K562 (cell line): Measurements from ENCODE around the gene ITPR1. TPM values are rescaled to one million over a fixed set of nuclear protein-coding genes. Genes with fewer than 3 reads are reported as not detected.

Source experiments
- E2F5 ChIP-seq: sonication (generic); formaldehyde crosslinking; IDR thresholded peaks from 2 replicates; pipeline ENCODE4 v1.8.0; 2022; ENCODE audit warnings: mild to moderate bottlenecking, missing genetic modification reagents
- HIVEP1 ChIP-seq: fragments of 250-450 bp; sonication (Bioruptor Pico); IDR thresholded peaks from 2 replicates; pipeline ENCODE4 v1.4.0; 2020; ENCODE audit warnings: mild to moderate bottlenecking
- HMG20B ChIP-seq: fragments of 250-450 bp; sonication (Bioruptor Pico); IDR thresholded peaks from 2 replicates; pipeline ENCODE4 v1.5.0; 2021; ENCODE audit warnings: mild to moderate bottlenecking
- HMGN3 ChIP-seq: IDR thresholded peaks from 2 replicates; pipeline ENCODE4 v1.6.1; 2011; ENCODE audit warnings: borderline replicate concordance, low read depth, mild to moderate bottlenecking, mixed read lengths, low read length; ENCODE audit not compliant: insufficient read length; ENCODE audit errors: extremely low read depth
- KDM1A ChIP-seq, 2 experiments: fragments of 450-650 bp; IDR thresholded peaks; 2 replicates each; pipeline ENCODE4 v1.6.1; 2016; ENCODE audit warnings: mild to moderate bottlenecking in 2 of 2
- MLX ChIP-seq, 2 experiments: fragments of 450-650 bp in 1 of 2; sonication (generic) in 1 of 2; formaldehyde crosslinking; conservative IDR thresholded peaks; 2 replicates each; pipeline versions ENCODE4 v1.4.0 to v1.8.1; 2020 to 2022; ENCODE audit warnings: mild to moderate bottlenecking in 1 of 2, missing genetic modification reagents in 1 of 2
- NCOA2 ChIP-seq, 2 experiments: fragments of 450-650 bp; IDR thresholded peaks; 2 replicates each; pipeline ENCODE4 v1.6.1; 2018; ENCODE audit warnings: mild to moderate bottlenecking in 2 of 2, moderate library complexity in 1 of 2; ENCODE audit not compliant: partially characterized antibody in 2 of 2
- POLR2H ChIP-seq: IDR thresholded peaks from 2 replicates; pipeline ENCODE4 v1.6.1; 2016; ENCODE audit warnings: missing genetic modification characterization, low read depth, mild to moderate bottlenecking, control low read depth, missing compliant biosample characterization, moderate library complexity
- RBBP5 ChIP-seq: fragments of 200-600 bp; sonication (generic); IDR thresholded peaks from 2 replicates; pipeline ENCODE4 v1.6.1; 2012; ENCODE audit warnings: borderline replicate concordance, mild to moderate bottlenecking, low read length, control low read depth, inconsistent platforms; ENCODE audit not compliant: insufficient read depth, poor library complexity, severe bottlenecking
- RHOXF2B ChIP-seq: fragments of 250-450 bp; sonication (Bioruptor Pico); conservative IDR thresholded peaks from 2 replicates; pipeline ENCODE4 v1.5.1; 2021
- SAFB2 ChIP-seq: fragments of 200-400 bp; formaldehyde crosslinking; IDR thresholded peaks from 2 replicates; pipeline ENCODE4 v1.6.1; 2018; ENCODE audit warnings: borderline replicate concordance, low read length, low read depth, moderate library complexity; ENCODE audit not compliant: severe bottlenecking
- SETDB1 ChIP-seq: IDR thresholded peaks from one replicate; pipeline ENCODE4 v1.6.1; 2012; ENCODE audit warnings: low read length, control low read depth, inconsistent platforms
- SNRNP70 ChIP-seq: fragments of 200-400 bp; formaldehyde crosslinking; optimal IDR thresholded peaks from 2 replicates; pipeline ENCODE3; 2017; ENCODE audit warnings: low read depth, low read length
- TAL1 ChIP-seq: fragments of 450-650 bp; IDR thresholded peaks from 2 replicates; pipeline ENCODE4 v1.6.1; 2016; ENCODE audit warnings: mild to moderate bottlenecking
- TFAP4 ChIP-seq: sonication (generic); formaldehyde crosslinking; IDR thresholded peaks from 2 replicates; pipeline ENCODE4 v1.8.0; 2022; ENCODE audit warnings: missing genetic modification reagents, mild to moderate bottlenecking, moderate library complexity, borderline replicate concordance
- TRIM24 ChIP-seq, 2 experiments: fragments of 450-650 bp; IDR thresholded peaks; 2 replicates each; pipeline ENCODE4 v1.6.1; 2016
- USF1 ChIP-seq: sonication (generic); formaldehyde crosslinking; IDR thresholded peaks from 2 replicates; pipeline ENCODE4 v1.9.0; 2022; ENCODE audit warnings: mild to moderate bottlenecking, missing genetic modification reagents
- ZBTB5 ChIP-seq: fragments of 450-650 bp; IDR thresholded peaks from 2 replicates; pipeline ENCODE4 v1.6.1; 2017; ENCODE audit warnings: antibody characterized with exemption
- ZNF3 ChIP-seq: fragments of 250-450 bp; sonication (Bioruptor Pico); IDR thresholded peaks from 2 replicates; pipeline ENCODE4 v1.5.0; 2021; ENCODE audit warnings: mild to moderate bottlenecking, moderate library complexity
- ZNF324 ChIP-seq: fragments of 250-450 bp; sonication (Bioruptor Pico); IDR thresholded peaks from 2 replicates; pipeline ENCODE4 v1.4.0; 2020; ENCODE audit warnings: mild to moderate bottlenecking
- ZNF347 ChIP-seq: fragments of 450-650 bp; formaldehyde crosslinking; IDR thresholded peaks from 2 replicates; pipeline ENCODE4 v1.4.0; 2020; ENCODE audit warnings: low read depth, mild to moderate bottlenecking, moderate library complexity
- ZSCAN32 ChIP-seq: fragments of 450-650 bp; formaldehyde crosslinking; IDR thresholded peaks from 2 replicates; pipeline ENCODE4 v1.4.0; 2020; ENCODE audit warnings: mild to moderate bottlenecking, moderate library complexity
- polyA plus RNA-seq, 8 experiments: library from polyadenylated mRNA; depleted of rRNA in 4 of 8; stranded (reverse) in 5 of 8; unstranded in 3 of 8; fragments of >200 nt; fragmentation: Nextera tagmentation in 2 of 8; fragmentation: Illumina TruSeq in 1 of 8; extraction: Ambion mirVana in 2 of 8; extraction: Trizol in 1 of 8; gene quantifications; 2 replicates each; pipeline versions ENCODE4 v1.2.1 to v1.2.3, GENCODE V29; 2011 to 2014; ENCODE audit warnings: inconsistent platforms in 1 of 8, missing spikeins in 1 of 8
- total RNA-seq, 7 experiments: library from RNA; depleted of rRNA in 6 of 7; stranded (reverse); fragments of >200 nt in 6 of 7; fragmentation: Illumina TruSeq in 2 of 7; extraction: Trizol in 2 of 7; gene quantifications; 2 replicates each; pipeline versions ENCODE4 v1.2.1 to v1.2.3, GENCODE V29; 2011 to 2021; ENCODE audit warnings: low replicate concordance in 1 of 7

The ITPR1 gene
- total and polyA plus RNA-seq, 9 of the 15 experiments (the other 6 are each of a cell fraction or from before 2014, with no cell fraction given): 22.4 to 40.0 (median 27.4) TPM

GRCh38 chr3:4533489-4534443, 40.6 kb downstream of the ITPR1 start (continued):
- no peak for TF ChIP-seq MLX (CRISPR knock-in tag; conservative IDR thresholded peaks at IDR 0.05)
- no peak for TF ChIP-seq ZSCAN32 (CRISPR knock-in tag)
- peak; percentile 82 to 88; a peak in 3 of 4 replicates for TF ChIP-seq KDM1A (IDR thresholded peaks at IDR 0.05)
- peak; percentile 63 for TF ChIP-seq RBBP5
- no peak for TF ChIP-seq SNRNP70
- TF ChIP-seq RHOXF2B (CRISPR knock-in tag): no peak
- TF ChIP-seq HMGN3: peak; percentile 98
- TF ChIP-seq SAFB2: no peak
- TF ChIP-seq E2F5 (CRISPR knock-in tag): no peak
- TF ChIP-seq ZNF3 (CRISPR knock-in tag): no peak
- no peak for TF ChIP-seq NCOA2 (IDR thresholded peaks at IDR 0.05; ENCODE audit: partially characterized antibody in 2 of 2)
- TF ChIP-seq ZNF324 (CRISPR knock-in tag): no peak
- TF ChIP-seq ZNF347 (CRISPR knock-in tag): no peak
- no peak for TF ChIP-seq USF1 (CRISPR knock-in tag)
- no peak for TF ChIP-seq SETDB1
- TF ChIP-seq HMG20B: no peak
- peak; percentile 43; the same call in 1 of the 2 replicates for TF ChIP-seq TFAP4
- TF ChIP-seq POLR2H (tag): no peak
- TF ChIP-seq ZBTB5: no peak
- peak; percentile 87 to 92 for TF ChIP-seq TRIM24 (IDR thresholded peaks at IDR 0.05)
- TF ChIP-seq TAL1: peak; percentile 95
- TF ChIP-seq HIVEP1 (CRISPR knock-in tag): no peak
